HepG2 (cell line): ENCODE measurements around the gene ENPP7. TPM values are rescaled to one million over a fixed set of nuclear protein-coding genes. Genes with fewer than 3 reads are reported as not detected.

Experiments used
- ATAC-seq: fragments of 200-7000 bp; cut with Tn5 transposase; 3 replicates; pipeline ENCODE4 v1.9.1; 2020; ENCODE audit warnings: mild to moderate bottlenecking, moderate library complexity
- BruUV-seq: library from RNA; stranded (reverse); fragments of 400-500 nt; replicated peaks from 2 replicates; lab custom pipeline; 2021; lab: Mats Ljungman, UMichigan
- CTCF ChIA-PET: fragments of 300-600 bp; formaldehyde crosslinking; extraction: SDS; loops from one replicate; lab custom pipeline; 2021; ENCODE audit warnings: low total read pairs, inconsistent platforms, low intra/inter-chr PET ratio; lab: Yijun Ruan, JAX
- POLR2A ChIA-PET: fragments of 350-600 bp; sonication (Branson Sonifier 250); formaldehyde crosslinking; loops from one replicate; lab custom pipeline; 2020; ENCODE audit warnings: antibody characterized with exemption, inconsistent platforms; lab: Yijun Ruan, JAX
- DNase-seq: peaks from one replicate; pipeline ENCODE4 v3.0.0-alpha.2; 2015; ENCODE audit warnings: low spot score
- FAIRE-seq: peaks from 3 replicates; lab custom pipeline; 2011; peaks lifted over from hg19 to GRCh38; lab: Jason Lieb, UNC
- H2AFZ ChIP-seq: one replicate; pipeline ENCODE4 v1.6.1; 2011; ENCODE audit warnings: low read length, inconsistent platforms
- H3K27ac ChIP-seq: fragments of 300-600 bp; 3 replicates; pipeline ENCODE4 v1.8.0; 2011; ENCODE audit warnings: mixed run types, mild to moderate bottlenecking, mixed read lengths, low read length, inconsistent platforms; ENCODE audit not compliant: insufficient read depth; ENCODE audit errors: extremely low read length
- H3K27me3 ChIP-seq, 2 experiments: fragments of 200-600 bp in 1 of 2; 2 replicates in 1 of 2; 3 replicates in 1 of 2; pipeline versions ENCODE4 v1.6.0 to v1.8.0; 2011; ENCODE audit warnings: low read length in 2 of 2, mild to moderate bottlenecking in 2 of 2, moderate library complexity in 2 of 2, inconsistent platforms in 1 of 2; ENCODE audit not compliant: insufficient read depth in 2 of 2, control insufficient read depth in 1 of 2
- H3K36me3 ChIP-seq, 2 experiments: fragments of 200-600 bp in 1 of 2; replicated peaks in 1 of 2; 2 replicates in 1 of 2; 3 replicates in 1 of 2; pipeline versions ENCODE4 v1.5.1 to v1.8.0; 2011; ENCODE audit warnings: low read length in 2 of 2, inconsistent platforms in 1 of 2; ENCODE audit not compliant: insufficient read depth in 2 of 2, control insufficient read depth in 1 of 2
- H3K4me1 ChIP-seq: 2 replicates; pipeline ENCODE4 v1.5.1; 2012; ENCODE audit warnings: low read length, inconsistent platforms; ENCODE audit not compliant: insufficient read depth
- H3K4me2 ChIP-seq: 2 replicates; pipeline ENCODE4 v1.6.0; 2011; ENCODE audit warnings: low read depth, low read length, inconsistent platforms
- H3K4me3 ChIP-seq, 3 experiments: fragments of 200-600 bp in 1 of 3; sonication (generic), shearing (Covaris generic) in 1 of 3; replicated peaks in 1 of 3; 2 replicates each; pipeline ENCODE4 v1.5.1; 2011 to 2016; ENCODE audit warnings: low read length in 3 of 3, inconsistent platforms in 2 of 3, low read depth in 2 of 3, mild to moderate bottlenecking in 2 of 3, control low read depth in 1 of 3, mixed read lengths in 1 of 3; ENCODE audit not compliant: insufficient read depth in 1 of 3
- H3K79me2 ChIP-seq: one replicate; pipeline ENCODE4 v1.6.1; 2011; ENCODE audit warnings: low read length, inconsistent platforms; ENCODE audit not compliant: insufficient read depth
- H3K9ac ChIP-seq: 2 replicates; pipeline ENCODE4 v1.6.0; 2011; ENCODE audit warnings: mild to moderate bottlenecking, low read depth, low read length, inconsistent platforms; ENCODE audit not compliant: insufficient read depth
- H3K9me3 ChIP-seq: 2 replicates; pipeline ENCODE4 v1.5.1; 2012; ENCODE audit warnings: mild to moderate bottlenecking, low read length
- H4K20me1 ChIP-seq: 2 replicates; pipeline ENCODE4 v1.6.0; 2011; ENCODE audit warnings: inconsistent platforms, mild to moderate bottlenecking, low read length, moderate library complexity; ENCODE audit not compliant: insufficient read depth
- MED1 ChIP-seq: sonication (generic); formaldehyde crosslinking; IDR thresholded peaks from 2 replicates; pipeline ENCODE4 v1.4.0; 2020; ENCODE audit warnings: missing genetic modification reagents
- PAF1 ChIP-seq: IDR thresholded peaks from 2 replicates; pipeline ENCODE4 v1.6.1; 2016; ENCODE audit warnings: missing genetic modification reagents, missing compliant biosample characterization
- POLR2G ChIP-seq: fragments of 200-400 bp; formaldehyde crosslinking; IDR thresholded peaks from 2 replicates; pipeline ENCODE4 v1.6.1; 2018; ENCODE audit warnings: mild to moderate bottlenecking, low read depth, low read length, moderate library complexity
- TEAD3 ChIP-seq: optimal IDR thresholded peaks from 2 replicates; pipeline ENCODE3; 2016; ENCODE audit warnings: borderline replicate concordance
- TRIM24 ChIP-seq: sonication (generic); formaldehyde crosslinking; IDR thresholded peaks from 2 replicates; pipeline ENCODE4 v1.8.0; 2022; ENCODE audit warnings: mild to moderate bottlenecking, missing genetic modification reagents
- ZBTB38 ChIP-seq: sonication (generic); formaldehyde crosslinking; IDR thresholded peaks from 2 replicates; pipeline ENCODE4 v1.5.1; 2020; ENCODE audit warnings: mild to moderate bottlenecking, missing genetic modification reagents
- ZNF274 ChIP-seq: sonication (generic); formaldehyde crosslinking; IDR thresholded peaks from 2 replicates; pipeline ENCODE4 v1.5.1; 2020; ENCODE audit warnings: mild to moderate bottlenecking, missing genetic modification reagents
- WGBS: methylation state at CpG from one replicate; pipeline ENCODE4 v1.1.6; 2017; ENCODE audit warnings: low lambda C conversion rate; 5-methylcytosine and 5-hydroxymethylcytosine counted together
- in situ Hi-C: cut with HindIII; loops from 2 replicates; pipeline ENCODE4 v1.10.0; 2017; ENCODE audit warnings: low pct_unique_long_range_greater_than_20kb; ENCODE audit not compliant: extremely low pct_ligation_motif_present
- intact Hi-C: fragments of 100-400 bp; cut with micrococcal nuclease; formaldehyde crosslinking; loops from one replicate; pipeline ENCODE4 v1.10.0; 2022; ENCODE audit not compliant: unreplicated experiment
- polyA plus RNA-seq, 8 experiments: library from polyadenylated mRNA; depleted of rRNA in 3 of 8; stranded (reverse) in 7 of 8; unstranded in 1 of 8; fragments of >200 nt; fragmentation: Illumina TruSeq in 4 of 8; extraction: Trizol in 4 of 8; gene quantifications; 2 replicates each; pipeline versions ENCODE4 v1.2.1 to v1.2.3, GENCODE V29; 2011 to 2016; ENCODE audit warnings: low read depth in 4 of 8, missing spikeins in 1 of 8, mixed read lengths in 1 of 8; ENCODE audit not compliant: insufficient read depth in 1 of 8
- total RNA-seq, 5 experiments: library from RNA; depleted of rRNA; stranded (reverse); fragments of >200 nt; fragmentation: Illumina TruSeq; extraction: Trizol; gene quantifications; 2 replicates each; pipeline ENCODE4 v1.2.3, GENCODE V29; 2016; ENCODE audit warnings: low read depth in 1 of 5
- TF ChIP-seq, protein P1 (sequence below): sonication (generic); formaldehyde crosslinking; IDR thresholded peaks from 2 replicates; pipeline ENCODE4 v1.8.0; 2022; ENCODE audit warnings: mild to moderate bottlenecking, missing genetic modification reagents; ENCODE audit not compliant: insufficient replicate concordance
- TF ChIP-seq, protein P2 (sequence below): sonication (generic); formaldehyde crosslinking; IDR thresholded peaks from 2 replicates; pipeline ENCODE4 v1.5.0; 2020; ENCODE audit warnings: mild to moderate bottlenecking, missing genetic modification reagents, moderate library complexity
- TF ChIP-seq, protein P3 (sequence below): sonication (generic); formaldehyde crosslinking; IDR thresholded peaks from 2 replicates; pipeline ENCODE4 v1.5.1; 2020; ENCODE audit warnings: mild to moderate bottlenecking, moderate library complexity, missing genetic modification reagents
- TF ChIP-seq, protein P4 (sequence below): sonication (generic); formaldehyde crosslinking; IDR thresholded peaks from 2 replicates; pipeline ENCODE4 v1.8.0; 2022; ENCODE audit warnings: mild to moderate bottlenecking, missing genetic modification reagents

Gene ENPP7
- total and polyA plus RNA-seq, 2 of the 13 experiments (the other 11 are each of a cell fraction or from before 2014, with no cell fraction given) = 1.1 to 2.2 TPM

DNA sequence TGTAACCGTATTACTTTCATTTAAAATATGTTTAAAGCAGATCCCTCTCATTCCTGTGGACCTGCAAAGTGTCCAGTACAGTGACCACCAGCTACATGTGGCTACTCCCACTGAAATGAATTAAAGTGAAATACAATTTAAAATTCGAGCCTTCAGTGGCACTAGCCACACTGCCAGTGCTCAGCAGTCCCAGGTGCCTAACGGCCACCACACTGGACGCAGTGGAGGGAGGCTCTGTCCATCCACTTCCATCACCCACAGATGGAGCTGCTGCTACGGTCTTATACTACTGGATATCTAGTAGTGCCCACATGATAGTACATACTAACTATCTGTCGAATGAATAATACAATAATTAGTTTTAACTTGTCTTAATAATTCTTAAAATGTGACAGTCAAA, 44.9 kb downstream of the ENPP7 start:
- no peak for DNase-seq
- no peak for ATAC-seq
- Histone ChIP-seq H3K27me3 (peaks cover 1 to 11% of the 10 kb centered on the region in 2 experiments; a peak in 3 of 5 replicates), H3K9me3 (no peaks in the 10 kb centered on the region), H3K4me3 (peak overlapping the region in 1 of 3 experiments; percentile 2; a peak in 1 of 6 replicates), H3K27ac (no peak overlapping the region), H3K9ac (no peak overlapping the region), H4K20me1 (peaks cover 14% of the 10 kb centered on the region; the same call in 1 of the 2 replicates), H3K4me2 (peak overlapping the region; percentile 92), H2AFZ (no peak overlapping the region), H3K79me2 (peaks cover 16% of the 10 kb centered on the region), H3K4me1 (peaks cover 68% of the 10 kb centered on the region), H3K36me3 (peaks cover 5 to 12% of the 10 kb centered on the region in 2 experiments; a peak in 3 of 5 replicates)
- ChIA-PET CTCF (interaction anchor here (0.6 kb wide), 1 partner anchor 33 kb away, joined by 3 read pairs; no protein-coding TSS in a partner anchor), POLR2A (interaction anchor here (1.9 kb wide), 1 partner anchor 22 kb away, joined by 8 read pairs; the partner anchor contains the start of gene CBX8)
- TF ChIP-seq ZNF274 (CRISPR knock-in tag) = no peak
- TF ChIP-seq, protein P1, sequence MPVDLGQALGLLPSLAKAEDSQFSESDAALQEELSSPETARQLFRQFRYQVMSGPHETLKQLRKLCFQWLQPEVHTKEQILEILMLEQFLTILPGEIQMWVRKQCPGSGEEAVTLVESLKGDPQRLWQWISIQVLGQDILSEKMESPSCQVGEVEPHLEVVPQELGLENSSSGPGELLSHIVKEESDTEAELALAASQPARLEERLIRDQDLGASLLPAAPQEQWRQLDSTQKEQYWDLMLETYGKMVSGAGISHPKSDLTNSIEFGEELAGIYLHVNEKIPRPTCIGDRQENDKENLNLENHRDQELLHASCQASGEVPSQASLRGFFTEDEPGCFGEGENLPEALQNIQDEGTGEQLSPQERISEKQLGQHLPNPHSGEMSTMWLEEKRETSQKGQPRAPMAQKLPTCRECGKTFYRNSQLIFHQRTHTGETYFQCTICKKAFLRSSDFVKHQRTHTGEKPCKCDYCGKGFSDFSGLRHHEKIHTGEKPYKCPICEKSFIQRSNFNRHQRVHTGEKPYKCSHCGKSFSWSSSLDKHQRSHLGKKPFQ (CRISPR knock-in tag) = peak; percentile 64
- no peak for TF ChIP-seq PAF1
- peak; percentile 31 for TF ChIP-seq TEAD3 (CRISPR knock-in tag)
- TF ChIP-seq, protein P2, sequence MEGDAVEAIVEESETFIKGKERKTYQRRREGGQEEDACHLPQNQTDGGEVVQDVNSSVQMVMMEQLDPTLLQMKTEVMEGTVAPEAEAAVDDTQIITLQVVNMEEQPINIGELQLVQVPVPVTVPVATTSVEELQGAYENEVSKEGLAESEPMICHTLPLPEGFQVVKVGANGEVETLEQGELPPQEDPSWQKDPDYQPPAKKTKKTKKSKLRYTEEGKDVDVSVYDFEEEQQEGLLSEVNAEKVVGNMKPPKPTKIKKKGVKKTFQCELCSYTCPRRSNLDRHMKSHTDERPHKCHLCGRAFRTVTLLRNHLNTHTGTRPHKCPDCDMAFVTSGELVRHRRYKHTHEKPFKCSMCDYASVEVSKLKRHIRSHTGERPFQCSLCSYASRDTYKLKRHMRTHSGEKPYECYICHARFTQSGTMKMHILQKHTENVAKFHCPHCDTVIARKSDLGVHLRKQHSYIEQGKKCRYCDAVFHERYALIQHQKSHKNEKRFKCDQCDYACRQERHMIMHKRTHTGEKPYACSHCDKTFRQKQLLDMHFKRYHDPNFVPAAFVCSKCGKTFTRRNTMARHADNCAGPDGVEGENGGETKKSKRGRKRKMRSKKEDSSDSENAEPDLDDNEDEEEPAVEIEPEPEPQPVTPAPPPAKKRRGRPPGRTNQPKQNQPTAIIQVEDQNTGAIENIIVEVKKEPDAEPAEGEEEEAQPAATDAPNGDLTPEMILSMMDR (CRISPR knock-in tag) = peak; percentile 21
- TF ChIP-seq, protein P3, sequence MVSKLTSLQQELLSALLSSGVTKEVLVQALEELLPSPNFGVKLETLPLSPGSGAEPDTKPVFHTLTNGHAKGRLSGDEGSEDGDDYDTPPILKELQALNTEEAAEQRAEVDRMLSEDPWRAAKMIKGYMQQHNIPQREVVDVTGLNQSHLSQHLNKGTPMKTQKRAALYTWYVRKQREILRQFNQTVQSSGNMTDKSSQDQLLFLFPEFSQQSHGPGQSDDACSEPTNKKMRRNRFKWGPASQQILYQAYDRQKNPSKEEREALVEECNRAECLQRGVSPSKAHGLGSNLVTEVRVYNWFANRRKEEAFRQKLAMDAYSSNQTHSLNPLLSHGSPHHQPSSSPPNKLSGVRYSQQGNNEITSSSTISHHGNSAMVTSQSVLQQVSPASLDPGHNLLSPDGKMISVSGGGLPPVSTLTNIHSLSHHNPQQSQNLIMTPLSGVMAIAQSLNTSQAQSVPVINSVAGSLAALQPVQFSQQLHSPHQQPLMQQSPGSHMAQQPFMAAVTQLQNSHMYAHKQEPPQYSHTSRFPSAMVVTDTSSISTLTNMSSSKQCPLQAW (CRISPR knock-in tag) = no peak
- TF ChIP-seq, protein P4, sequence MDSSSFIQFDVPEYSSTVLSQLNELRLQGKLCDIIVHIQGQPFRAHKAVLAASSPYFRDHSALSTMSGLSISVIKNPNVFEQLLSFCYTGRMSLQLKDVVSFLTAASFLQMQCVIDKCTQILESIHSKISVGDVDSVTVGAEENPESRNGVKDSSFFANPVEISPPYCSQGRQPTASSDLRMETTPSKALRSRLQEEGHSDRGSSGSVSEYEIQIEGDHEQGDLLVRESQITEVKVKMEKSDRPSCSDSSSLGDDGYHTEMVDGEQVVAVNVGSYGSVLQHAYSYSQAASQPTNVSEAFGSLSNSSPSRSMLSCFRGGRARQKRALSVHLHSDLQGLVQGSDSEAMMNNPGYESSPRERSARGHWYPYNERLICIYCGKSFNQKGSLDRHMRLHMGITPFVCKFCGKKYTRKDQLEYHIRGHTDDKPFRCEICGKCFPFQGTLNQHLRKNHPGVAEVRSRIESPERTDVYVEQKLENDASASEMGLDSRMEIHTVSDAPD = no peak
- no peak for TF ChIP-seq MED1 (CRISPR knock-in tag)
- TF ChIP-seq ZBTB38 (CRISPR knock-in tag) = peak; percentile 72; the same call in 1 of the 2 replicates
- no peak for TF ChIP-seq POLR2G
- TF ChIP-seq TRIM24 (CRISPR knock-in tag) = no peak
- no peak for FAIRE-seq
- intact Hi-C loops = loop anchor here (5.0 kb wide), 1 partner anchor 33 kb away; no protein-coding TSS in a partner anchor
- WGBS = 45% methylated on average over 6 of the region's 6 CpGs
- no TSS peak for BruUV-seq
- in situ Hi-C loops = no loop called here
